ENCODE results near the gene DNAAF3.

DNAAF3 gene

DNA sequence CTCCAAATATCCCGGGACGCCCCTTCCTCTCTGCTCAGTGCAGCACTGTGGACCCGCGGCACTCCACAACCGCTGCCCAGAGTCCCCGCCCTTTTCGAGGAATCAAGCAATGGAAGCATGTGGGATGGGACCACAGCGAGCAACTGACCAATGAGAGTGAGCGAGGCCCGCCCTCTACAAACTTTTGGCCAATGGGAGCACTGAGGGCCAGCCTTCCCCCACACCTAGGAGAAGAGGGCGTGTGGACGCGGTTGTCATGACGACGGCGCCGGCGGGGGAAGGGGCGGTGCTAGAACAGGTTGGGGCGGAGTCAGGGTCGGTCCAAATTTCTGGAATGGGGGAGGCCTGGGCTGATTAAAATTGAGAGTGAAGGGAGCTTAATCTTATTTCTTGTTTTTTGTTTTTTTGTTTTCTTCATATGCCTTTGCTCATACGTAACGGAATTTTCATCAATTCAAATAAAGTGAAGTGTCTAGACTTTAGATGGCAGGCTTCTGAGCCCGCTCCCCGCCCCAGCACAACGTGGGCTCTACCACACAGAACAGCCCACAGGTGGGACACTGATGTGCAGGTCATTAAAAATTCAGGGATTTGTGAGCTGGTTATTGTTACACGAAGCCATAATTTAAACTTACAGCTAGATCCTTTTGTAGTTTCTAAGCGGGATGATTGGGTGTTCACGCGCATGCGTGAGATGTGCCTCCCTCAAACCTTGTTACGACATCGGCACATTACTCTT, at the start of gene DNAAF3:
Gene DNAAF3 (minus strand): TSS at position 84 of the 739 bp plus-strand sequence. CDS start 200 bp downstream, outside the sequence.
- H4K20me1 ChIP-seq (ENCODE audit: insufficient read depth, low read length, poor library complexity, severe bottlenecking) = no peaks in the 10 kb centered on the region
- H3K27me3 ChIP-seq (ENCODE audit: insufficient read depth, low read length, poor library complexity, severe bottlenecking) = no peaks in the 10 kb centered on the region
- H3K36me3 ChIP-seq (ENCODE audit: insufficient read depth, low read length) = no peaks in the 10 kb centered on the region
- H2AFZ ChIP-seq (ENCODE audit: low read length) = peak within 1 kb of the TSS; percentile 84
- peaks cover 3% of the 10 kb centered on the region for H3K4me1 ChIP-seq (ENCODE audit: insufficient read depth, low read length, poor library complexity, severe bottlenecking)
- peak within 1 kb of the TSS; percentile 90 for H3K4me2 ChIP-seq (ENCODE audit: low read depth, low read length, poor library complexity, severe bottlenecking)
- H3K4me3 ChIP-seq (ENCODE audit: low read length, poor library complexity, severe bottlenecking) = peak within 1 kb of the TSS; percentile 76
- H3F3A ChIP-seq (ENCODE audit: low read depth) = no peaks in the 10 kb centered on the region
- TF ChIP-seq EZH2phosphoT487 (IDR thresholded peaks at IDR 0.05; ENCODE audit: borderline replicate concordance) = no peak
- TF ChIP-seq, protein P1, sequence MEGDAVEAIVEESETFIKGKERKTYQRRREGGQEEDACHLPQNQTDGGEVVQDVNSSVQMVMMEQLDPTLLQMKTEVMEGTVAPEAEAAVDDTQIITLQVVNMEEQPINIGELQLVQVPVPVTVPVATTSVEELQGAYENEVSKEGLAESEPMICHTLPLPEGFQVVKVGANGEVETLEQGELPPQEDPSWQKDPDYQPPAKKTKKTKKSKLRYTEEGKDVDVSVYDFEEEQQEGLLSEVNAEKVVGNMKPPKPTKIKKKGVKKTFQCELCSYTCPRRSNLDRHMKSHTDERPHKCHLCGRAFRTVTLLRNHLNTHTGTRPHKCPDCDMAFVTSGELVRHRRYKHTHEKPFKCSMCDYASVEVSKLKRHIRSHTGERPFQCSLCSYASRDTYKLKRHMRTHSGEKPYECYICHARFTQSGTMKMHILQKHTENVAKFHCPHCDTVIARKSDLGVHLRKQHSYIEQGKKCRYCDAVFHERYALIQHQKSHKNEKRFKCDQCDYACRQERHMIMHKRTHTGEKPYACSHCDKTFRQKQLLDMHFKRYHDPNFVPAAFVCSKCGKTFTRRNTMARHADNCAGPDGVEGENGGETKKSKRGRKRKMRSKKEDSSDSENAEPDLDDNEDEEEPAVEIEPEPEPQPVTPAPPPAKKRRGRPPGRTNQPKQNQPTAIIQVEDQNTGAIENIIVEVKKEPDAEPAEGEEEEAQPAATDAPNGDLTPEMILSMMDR (conservative IDR thresholded peaks at IDR 0.05; ENCODE audit: low read length) = no peak
- H3K9me2 ChIP-seq (replicated peaks; ENCODE audit: low read depth, low read length) = no peaks in the 10 kb centered on the region
- no peaks in the 10 kb centered on the region for H3K9me3 ChIP-seq (ENCODE audit: insufficient read depth, low read depth, low read length)
- H3K9ac ChIP-seq (ENCODE audit: low read depth, low read length, poor library complexity, severe bottlenecking) = no peak within 1 kb of the TSS
- H3K79me2 ChIP-seq (ENCODE audit: insufficient read depth, low read length) = no peaks in the 10 kb centered on the region

DNA sequence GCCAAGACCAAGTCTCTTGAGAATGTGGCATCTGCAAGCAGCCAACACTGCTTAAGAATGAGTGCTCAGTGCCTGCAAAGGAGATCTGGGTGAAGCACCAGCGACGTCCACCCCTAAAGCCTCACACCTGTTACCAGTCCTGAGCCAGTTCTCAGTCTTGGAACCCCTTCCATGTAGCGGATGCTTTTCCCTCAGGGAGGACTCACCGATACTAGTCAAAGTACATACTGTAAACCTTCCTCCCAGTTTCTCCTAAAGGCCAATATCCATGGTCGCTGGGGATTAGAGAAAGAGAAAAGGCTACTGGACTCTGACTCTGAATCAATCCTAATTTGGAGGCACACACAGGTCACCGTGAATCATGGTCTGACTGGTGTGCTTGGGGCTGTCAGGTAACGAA, 47.1 kb upstream of the DNAAF3 start:
- Histone ChIP-seq H2AFZ (ENCODE audit: low read length) (no peak overlapping the region), H4K20me1 (ENCODE audit: insufficient read depth, low read length, poor library complexity, severe bottlenecking) (peaks cover 3% of the 10 kb centered on the region), H3K9ac (ENCODE audit: low read depth, low read length, poor library complexity, severe bottlenecking) (no peak overlapping the region), H3K79me2 (ENCODE audit: insufficient read depth, low read length) (no peaks in the 10 kb centered on the region), H3K4me3 (ENCODE audit: low read length, poor library complexity, severe bottlenecking) (no peak overlapping the region), H3K36me3 (ENCODE audit: insufficient read depth, low read length) (no peaks in the 10 kb centered on the region), H3K4me1 (ENCODE audit: insufficient read depth, low read length, poor library complexity, severe bottlenecking) (peaks cover 3% of the 10 kb centered on the region), H3K9me2 (replicated peaks; ENCODE audit: low read depth, low read length) (no peaks in the 10 kb centered on the region), H3K27me3 (ENCODE audit: insufficient read depth, low read length, poor library complexity, severe bottlenecking) (no peaks in the 10 kb centered on the region), H3K4me2 (ENCODE audit: low read depth, low read length, poor library complexity, severe bottlenecking) (no peak overlapping the region), H3F3A (ENCODE audit: low read depth) (no peaks in the 10 kb centered on the region), H3K9me3 (ENCODE audit: insufficient read depth, low read depth, low read length) (no peaks in the 10 kb centered on the region; the same call in 1 of the 2 replicates)
- no peak for TF ChIP-seq EZH2phosphoT487 (IDR thresholded peaks at IDR 0.05; ENCODE audit: borderline replicate concordance)
- TF ChIP-seq, protein P1 (conservative IDR thresholded peaks at IDR 0.05; ENCODE audit: low read length) = no peak

DNA sequence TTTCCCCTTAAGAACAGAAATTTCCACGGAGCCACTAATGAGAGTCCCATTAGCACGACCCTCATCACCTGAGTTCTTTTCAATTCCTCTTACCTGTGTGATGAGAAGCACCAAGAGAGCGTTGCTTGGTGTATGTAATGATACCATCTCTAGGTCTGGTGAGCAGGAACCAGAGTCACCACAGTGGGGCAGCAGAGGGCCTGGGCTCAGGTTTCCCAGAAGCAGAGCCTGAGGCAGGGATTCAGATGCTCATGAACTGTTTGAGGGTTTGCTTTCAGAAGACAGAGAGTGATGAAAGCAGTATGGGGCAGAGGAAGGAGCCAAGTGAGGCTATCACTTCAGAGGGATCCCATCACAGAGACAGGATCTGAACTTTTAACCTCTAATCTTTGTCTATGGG, 46.0 kb upstream of the DNAAF3 start:
- Histone ChIP-seq H3K9me3 (ENCODE audit: insufficient read depth, low read depth, low read length) (no peaks in the 10 kb centered on the region; the same call in 1 of the 2 replicates), H3K9ac (ENCODE audit: low read depth, low read length, poor library complexity, severe bottlenecking) (no peak overlapping the region), H4K20me1 (ENCODE audit: insufficient read depth, low read length, poor library complexity, severe bottlenecking) (peaks cover 3% of the 10 kb centered on the region), H3K27me3 (ENCODE audit: insufficient read depth, low read length, poor library complexity, severe bottlenecking) (no peaks in the 10 kb centered on the region), H3K79me2 (ENCODE audit: insufficient read depth, low read length) (no peaks in the 10 kb centered on the region), H2AFZ (ENCODE audit: low read length) (no peak overlapping the region), H3K36me3 (ENCODE audit: insufficient read depth, low read length) (no peaks in the 10 kb centered on the region), H3K9me2 (replicated peaks; ENCODE audit: low read depth, low read length) (no peaks in the 10 kb centered on the region), H3K4me2 (ENCODE audit: low read depth, low read length, poor library complexity, severe bottlenecking) (no peak overlapping the region), H3K4me1 (ENCODE audit: insufficient read depth, low read length, poor library complexity, severe bottlenecking) (peaks cover 3% of the 10 kb centered on the region), H3F3A (ENCODE audit: low read depth) (no peaks in the 10 kb centered on the region), H3K4me3 (ENCODE audit: low read length, poor library complexity, severe bottlenecking) (no peak overlapping the region)
- TF ChIP-seq EZH2phosphoT487 (IDR thresholded peaks at IDR 0.05; ENCODE audit: borderline replicate concordance) = no peak
- TF ChIP-seq, protein P1 (conservative IDR thresholded peaks at IDR 0.05; ENCODE audit: low read length) = peak; percentile 60

Data from Loucy (cell line).